Epithelial cell of proximal tubule (primary cell): Measurements from ENCODE around the gene CELA2A. TPM values are rescaled to one million over a fixed set of nuclear protein-coding genes. Genes with fewer than 3 reads are reported as not detected.

Source experiments
- DNase-seq: peaks from one replicate; pipeline ENCODE4 v3.0.0-alpha.2; 2011; ENCODE audit warnings: low read depth
- H3K4me3 ChIP-seq: 2 replicates; pipeline ENCODE4 v1.5.1; 2011; ENCODE audit warnings: low read depth, mild to moderate bottlenecking, low read length
- CTCF ChIP-seq: conservative IDR thresholded peaks from 2 replicates; pipeline ENCODE4 v1.5.1; 2012; ENCODE audit warnings: low read depth, mild to moderate bottlenecking, low read length
- total RNA-seq: library from RNA; depleted of rRNA; stranded (reverse); fragments of >200 nt; gene quantifications from 2 replicates; pipeline ENCODE4 v1.2.3, GENCODE V29; 2015

Gene CELA2A
- total RNA-seq: not detected in 2 replicates

- TF ChIP-seq CTCF: no peak
- H3K4me3 ChIP-seq: no peak within 1 kb of the TSS
- no peak for DNase-seq
These were observed at the start of gene CELA2A for GRCh38 chr1:15456313-15456954. Gene CELA2A, plus strand, starts transcription at chr1:15456732. Its CDS starts 22 bp downstream, at chr1:15456754.

GRCh38 chr1:15407580-15407979, 49.0 kb upstream of the CELA2A start:
- no peak overlapping the region for H3K4me3 ChIP-seq
- no peak for TF ChIP-seq CTCF
- DNase-seq: no peak

GRCh38 chr1:15408890-15409387, 47.6 kb upstream of the CELA2A start:
- TF ChIP-seq CTCF: no peak
- no peak for DNase-seq
- peak overlapping the region; percentile 93 for H3K4me3 ChIP-seq

GRCh38 chr1:15409388-15410222, 46.9 kb upstream of the CELA2A start, which contains the start of gene EFHD2:
Gene EFHD2, plus strand, starts transcription at chr1:15409888. Its CDS starts 84 bp downstream, at chr1:15409972.
- DNase-seq: no peak
- peak within 1 kb of the TSS; percentile 93 for H3K4me3 ChIP-seq
- TF ChIP-seq CTCF: no peak

- H3K4me3 ChIP-seq: peak overlapping the region; percentile 93
- TF ChIP-seq CTCF: no peak
- DNase-seq: no peak
These were observed 46.2 kb upstream of the CELA2A start for GRCh38 chr1:15410223-15410883.

- no peak for DNase-seq
- TF ChIP-seq CTCF: no peak
- peak overlapping the region; percentile 93 for H3K4me3 ChIP-seq
These were observed 45.7 kb upstream of the CELA2A start for GRCh38 chr1:15410884-15411245.
